HepG2 (cell line): Measurements from ENCODE around the gene BBOX1. TPM values are rescaled to one million over a fixed set of nuclear protein-coding genes. Genes with fewer than 3 reads are reported as not detected.

Experiments
- ATAC-seq: fragments of 200-7000 bp; cut with Tn5 transposase; 3 replicates; pipeline ENCODE4 v1.9.1; 2020; ENCODE audit warnings: mild to moderate bottlenecking, moderate library complexity
- BruUV-seq: library from RNA; stranded (reverse); fragments of 400-500 nt; replicated peaks from 2 replicates; lab custom pipeline; 2021; lab: Mats Ljungman, UMichigan
- CTCF ChIA-PET: fragments of 300-600 bp; formaldehyde crosslinking; extraction: SDS; loops from one replicate; lab custom pipeline; 2021; ENCODE audit warnings: low total read pairs, inconsistent platforms, low intra/inter-chr PET ratio; lab: Yijun Ruan, JAX
- POLR2A ChIA-PET: fragments of 350-600 bp; sonication (Branson Sonifier 250); formaldehyde crosslinking; loops from one replicate; lab custom pipeline; 2020; ENCODE audit warnings: antibody characterized with exemption, inconsistent platforms; lab: Yijun Ruan, JAX
- DNase-seq: peaks from one replicate; pipeline ENCODE4 v3.0.0-alpha.2; 2015; ENCODE audit warnings: low spot score
- FAIRE-seq: peaks from 3 replicates; lab custom pipeline; 2011; peaks lifted over from hg19 to GRCh38; lab: Jason Lieb, UNC
- H2AFZ ChIP-seq: one replicate; pipeline ENCODE4 v1.6.1; 2011; ENCODE audit warnings: low read length, inconsistent platforms
- H3K27ac ChIP-seq: fragments of 300-600 bp; 3 replicates; pipeline ENCODE4 v1.8.0; 2011; ENCODE audit warnings: mixed run types, mild to moderate bottlenecking, mixed read lengths, low read length, inconsistent platforms; ENCODE audit not compliant: insufficient read depth; ENCODE audit errors: extremely low read length
- H3K27me3 ChIP-seq, 2 experiments: fragments of 200-600 bp in 1 of 2; 2 replicates in 1 of 2; 3 replicates in 1 of 2; pipeline versions ENCODE4 v1.6.0 to v1.8.0; 2011; ENCODE audit warnings: low read length in 2 of 2, mild to moderate bottlenecking in 2 of 2, moderate library complexity in 2 of 2, inconsistent platforms in 1 of 2; ENCODE audit not compliant: insufficient read depth in 2 of 2, control insufficient read depth in 1 of 2
- H3K36me3 ChIP-seq, 2 experiments: fragments of 200-600 bp in 1 of 2; replicated peaks in 1 of 2; 2 replicates in 1 of 2; 3 replicates in 1 of 2; pipeline versions ENCODE4 v1.5.1 to v1.8.0; 2011; ENCODE audit warnings: low read length in 2 of 2, inconsistent platforms in 1 of 2; ENCODE audit not compliant: insufficient read depth in 2 of 2, control insufficient read depth in 1 of 2
- H3K4me1 ChIP-seq: 2 replicates; pipeline ENCODE4 v1.5.1; 2012; ENCODE audit warnings: low read length, inconsistent platforms; ENCODE audit not compliant: insufficient read depth
- H3K4me2 ChIP-seq: 2 replicates; pipeline ENCODE4 v1.6.0; 2011; ENCODE audit warnings: low read depth, low read length, inconsistent platforms
- H3K4me3 ChIP-seq, 3 experiments: fragments of 200-600 bp in 1 of 3; sonication (generic), shearing (Covaris generic) in 1 of 3; replicated peaks in 1 of 3; 2 replicates each; pipeline ENCODE4 v1.5.1; 2011 to 2016; ENCODE audit warnings: low read length in 3 of 3, inconsistent platforms in 2 of 3, low read depth in 2 of 3, mild to moderate bottlenecking in 2 of 3, control low read depth in 1 of 3, mixed read lengths in 1 of 3; ENCODE audit not compliant: insufficient read depth in 1 of 3
- H3K79me2 ChIP-seq: one replicate; pipeline ENCODE4 v1.6.1; 2011; ENCODE audit warnings: low read length, inconsistent platforms; ENCODE audit not compliant: insufficient read depth
- H3K9ac ChIP-seq: 2 replicates; pipeline ENCODE4 v1.6.0; 2011; ENCODE audit warnings: mild to moderate bottlenecking, low read depth, low read length, inconsistent platforms; ENCODE audit not compliant: insufficient read depth
- H3K9me3 ChIP-seq: 2 replicates; pipeline ENCODE4 v1.5.1; 2012; ENCODE audit warnings: mild to moderate bottlenecking, low read length
- H4K20me1 ChIP-seq: 2 replicates; pipeline ENCODE4 v1.6.0; 2011; ENCODE audit warnings: inconsistent platforms, mild to moderate bottlenecking, low read length, moderate library complexity; ENCODE audit not compliant: insufficient read depth
- AKNA ChIP-seq: sonication (generic); formaldehyde crosslinking; IDR thresholded peaks from 2 replicates; pipeline ENCODE4 v1.4.0; 2020; ENCODE audit warnings: missing genetic modification reagents, borderline replicate concordance
- EEA1 ChIP-seq: sonication (generic); formaldehyde crosslinking; IDR thresholded peaks from 2 replicates; pipeline ENCODE4 v1.5.1; 2020; ENCODE audit warnings: mild to moderate bottlenecking, missing genetic modification reagents, borderline replicate concordance
- FOXK1 ChIP-seq: sonication (generic); formaldehyde crosslinking; IDR thresholded peaks from 2 replicates; pipeline ENCODE4 v1.4.0; 2020; ENCODE audit warnings: low read depth, missing genetic modification reagents, borderline replicate concordance
- GPN1 ChIP-seq: sonication (generic); formaldehyde crosslinking; IDR thresholded peaks from 2 replicates; pipeline ENCODE4 v1.5.1; 2020; ENCODE audit warnings: missing genetic modification reagents, borderline replicate concordance
- RBFOX2 ChIP-seq: fragments of 200-400 bp; formaldehyde crosslinking; IDR thresholded peaks from 2 replicates; pipeline ENCODE4 v1.6.1; 2017; ENCODE audit warnings: low read depth, mild to moderate bottlenecking, low read length
- TGIF2 ChIP-seq: IDR thresholded peaks from 2 replicates; pipeline ENCODE4 v1.6.1; 2016; ENCODE audit warnings: control low read depth, missing compliant biosample characterization
- ZKSCAN5 ChIP-seq: sonication (generic); formaldehyde crosslinking; IDR thresholded peaks from 2 replicates; pipeline ENCODE4 v1.5.1; 2020; ENCODE audit warnings: mild to moderate bottlenecking, missing genetic modification reagents
- ZNF235 ChIP-seq: sonication (generic); formaldehyde crosslinking; IDR thresholded peaks from 2 replicates; pipeline ENCODE4 v1.8.1; 2023; ENCODE audit warnings: mild to moderate bottlenecking, missing genetic modification reagents, borderline replicate concordance
- ZNF703 ChIP-seq: sonication (generic); formaldehyde crosslinking; IDR thresholded peaks from 2 replicates; pipeline ENCODE4 v1.5.1; 2020; ENCODE audit warnings: missing genetic modification reagents, mild to moderate bottlenecking, moderate library complexity, borderline replicate concordance
- ZNF777 ChIP-seq: sonication (generic); formaldehyde crosslinking; IDR thresholded peaks from 2 replicates; pipeline ENCODE4 v1.4.0; 2020; ENCODE audit warnings: missing genetic modification reagents
- ZNF839 ChIP-seq: sonication (generic); formaldehyde crosslinking; IDR thresholded peaks from 2 replicates; pipeline ENCODE4 v1.4.0; 2020; ENCODE audit warnings: missing genetic modification reagents, mild to moderate bottlenecking, borderline replicate concordance
- WGBS: methylation state at CpG from one replicate; pipeline ENCODE4 v1.1.6; 2017; ENCODE audit warnings: low lambda C conversion rate; 5-methylcytosine and 5-hydroxymethylcytosine counted together
- in situ Hi-C: cut with HindIII; loops from 2 replicates; pipeline ENCODE4 v1.10.0; 2017; ENCODE audit warnings: low pct_unique_long_range_greater_than_20kb; ENCODE audit not compliant: extremely low pct_ligation_motif_present
- intact Hi-C: fragments of 100-400 bp; cut with micrococcal nuclease; formaldehyde crosslinking; loops from one replicate; pipeline ENCODE4 v1.10.0; 2022; ENCODE audit not compliant: unreplicated experiment
- polyA plus RNA-seq, 8 experiments: library from polyadenylated mRNA; depleted of rRNA in 3 of 8; stranded (reverse) in 7 of 8; unstranded in 1 of 8; fragments of >200 nt; fragmentation: Illumina TruSeq in 4 of 8; extraction: Trizol in 4 of 8; gene quantifications; 2 replicates each; pipeline versions ENCODE4 v1.2.1 to v1.2.3, GENCODE V29; 2011 to 2016; ENCODE audit warnings: low read depth in 4 of 8, missing spikeins in 1 of 8, mixed read lengths in 1 of 8; ENCODE audit not compliant: insufficient read depth in 1 of 8
- total RNA-seq, 5 experiments: library from RNA; depleted of rRNA; stranded (reverse); fragments of >200 nt; fragmentation: Illumina TruSeq; extraction: Trizol; gene quantifications; 2 replicates each; pipeline ENCODE4 v1.2.3, GENCODE V29; 2016; ENCODE audit warnings: low read depth in 1 of 5
- TF ChIP-seq, protein P1 (sequence below): sonication (generic); formaldehyde crosslinking; IDR thresholded peaks from 2 replicates; pipeline ENCODE4 v1.4.0; 2020; ENCODE audit warnings: missing genetic modification reagents
- TF ChIP-seq, protein P2 (sequence below): sonication (generic); formaldehyde crosslinking; IDR thresholded peaks from 2 replicates; pipeline ENCODE4 v1.5.0; 2020; ENCODE audit warnings: mild to moderate bottlenecking, missing genetic modification reagents

The BBOX1 gene
- total and polyA plus RNA-seq, 2 of the 13 experiments (the other 11 are each of a cell fraction or from before 2014, with no cell fraction given): not detected

GRCh38 chr11:27111896-27112295 lies 71.3 kb downstream of the BBOX1 start:
- ChIA-PET CTCF (no interaction called here), POLR2A (no interaction called here)
- in situ Hi-C loops (no loop called here), intact Hi-C loops (no loop called here)
- H3K9ac ChIP-seq: no peak overlapping the region
- FAIRE-seq (no peak), DNase-seq (no peak), ATAC-seq (no peak)
- H3K79me2 ChIP-seq: no peaks in the 10 kb centered on the region
- 3% methylated on average over 2 of the region's 2 CpGs for WGBS
- H3K27ac ChIP-seq: no peak overlapping the region
- no peaks in the 10 kb centered on the region for H4K20me1 ChIP-seq
- BruUV-seq: no TSS peak
- no peak overlapping the region for H2AFZ ChIP-seq
- no peaks in the 10 kb centered on the region for H3K4me1 ChIP-seq
- no peak overlapping the region for H3K4me2 ChIP-seq
- H3K36me3 ChIP-seq: no peaks in the 10 kb centered on the region
- H3K4me3 ChIP-seq: no peak overlapping the region
- no peaks in the 10 kb centered on the region for H3K27me3 ChIP-seq
- H3K9me3 ChIP-seq: no peaks in the 10 kb centered on the region
- TF ChIP-seq FOXK1 (no peak), ZNF777 (no peak), ZNF839 (no peak), TGIF2 (no peak), RBFOX2 (no peak), EEA1 (CRISPR knock-in tag) (no peak), GPN1 (CRISPR knock-in tag) (no peak), AKNA (CRISPR knock-in tag) (no peak), ZKSCAN5 (CRISPR knock-in tag) (no peak), ZNF235 (CRISPR knock-in tag) (no peak), ZNF703 (no peak)
- TF ChIP-seq, protein P1, sequence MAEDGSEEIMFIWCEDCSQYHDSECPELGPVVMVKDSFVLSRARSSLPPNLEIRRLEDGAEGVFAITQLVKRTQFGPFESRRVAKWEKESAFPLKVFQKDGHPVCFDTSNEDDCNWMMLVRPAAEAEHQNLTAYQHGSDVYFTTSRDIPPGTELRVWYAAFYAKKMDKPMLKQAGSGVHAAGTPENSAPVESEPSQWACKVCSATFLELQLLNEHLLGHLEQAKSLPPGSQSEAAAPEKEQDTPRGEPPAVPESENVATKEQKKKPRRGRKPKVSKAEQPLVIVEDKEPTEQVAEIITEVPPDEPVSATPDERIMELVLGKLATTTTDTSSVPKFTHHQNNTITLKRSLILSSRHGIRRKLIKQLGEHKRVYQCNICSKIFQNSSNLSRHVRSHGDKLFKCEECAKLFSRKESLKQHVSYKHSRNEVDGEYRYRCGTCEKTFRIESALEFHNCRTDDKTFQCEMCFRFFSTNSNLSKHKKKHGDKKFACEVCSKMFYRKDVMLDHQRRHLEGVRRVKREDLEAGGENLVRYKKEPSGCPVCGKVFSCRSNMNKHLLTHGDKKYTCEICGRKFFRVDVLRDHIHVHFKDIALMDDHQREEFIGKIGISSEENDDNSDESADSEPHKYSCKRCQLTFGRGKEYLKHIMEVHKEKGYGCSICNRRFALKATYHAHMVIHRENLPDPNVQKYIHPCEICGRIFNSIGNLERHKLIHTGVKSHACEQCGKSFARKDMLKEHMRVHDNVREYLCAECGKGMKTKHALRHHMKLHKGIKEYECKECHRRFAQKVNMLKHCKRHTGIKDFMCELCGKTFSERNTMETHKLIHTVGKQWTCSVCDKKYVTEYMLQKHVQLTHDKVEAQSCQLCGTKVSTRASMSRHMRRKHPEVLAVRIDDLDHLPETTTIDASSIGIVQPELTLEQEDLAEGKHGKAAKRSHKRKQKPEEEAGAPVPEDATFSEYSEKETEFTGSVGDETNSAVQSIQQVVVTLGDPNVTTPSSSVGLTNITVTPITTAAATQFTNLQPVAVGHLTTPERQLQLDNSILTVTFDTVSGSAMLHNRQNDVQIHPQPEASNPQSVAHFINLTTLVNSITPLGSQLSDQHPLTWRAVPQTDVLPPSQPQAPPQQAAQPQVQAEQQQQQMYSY (CRISPR knock-in tag): no peak
- TF ChIP-seq, protein P2, sequence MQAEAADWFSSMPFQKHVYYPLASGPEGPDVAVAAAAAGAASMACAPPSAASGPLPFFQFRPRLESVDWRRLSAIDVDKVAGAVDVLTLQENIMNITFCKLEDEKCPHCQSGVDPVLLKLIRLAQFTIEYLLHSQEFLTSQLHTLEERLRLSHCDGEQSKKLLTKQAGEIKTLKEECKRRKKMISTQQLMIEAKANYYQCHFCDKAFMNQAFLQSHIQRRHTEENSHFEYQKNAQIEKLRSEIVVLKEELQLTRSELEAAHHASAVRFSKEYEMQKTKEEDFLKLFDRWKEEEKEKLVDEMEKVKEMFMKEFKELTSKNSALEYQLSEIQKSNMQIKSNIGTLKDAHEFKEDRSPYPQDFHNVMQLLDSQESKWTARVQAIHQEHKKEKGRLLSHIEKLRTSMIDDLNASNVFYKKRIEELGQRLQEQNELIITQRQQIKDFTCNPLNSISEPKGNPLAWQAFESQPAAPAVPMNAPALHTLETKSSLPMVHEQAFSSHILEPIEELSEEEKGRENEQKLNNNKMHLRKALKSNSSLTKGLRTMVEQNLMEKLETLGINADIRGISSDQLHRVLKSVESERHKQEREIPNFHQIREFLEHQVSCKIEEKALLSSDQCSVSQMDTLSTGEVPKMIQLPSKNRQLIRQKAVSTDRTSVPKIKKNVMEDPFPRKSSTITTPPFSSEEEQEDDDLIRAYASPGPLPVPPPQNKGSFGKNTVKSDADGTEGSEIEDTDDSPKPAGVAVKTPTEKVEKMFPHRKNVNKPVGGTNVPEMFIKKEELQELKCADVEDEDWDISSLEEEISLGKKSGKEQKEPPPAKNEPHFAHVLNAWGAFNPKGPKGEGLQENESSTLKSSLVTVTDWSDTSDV (CRISPR knock-in tag): no peak
